ENCODE results near the gene CPZ. TPM values are rescaled to one million over a fixed set of nuclear protein-coding genes. Genes with fewer than 3 reads are reported as not detected.

The CPZ gene
- total RNA-seq, 1 donor from 2014 or later, result 0.27 TPM

DNA sequence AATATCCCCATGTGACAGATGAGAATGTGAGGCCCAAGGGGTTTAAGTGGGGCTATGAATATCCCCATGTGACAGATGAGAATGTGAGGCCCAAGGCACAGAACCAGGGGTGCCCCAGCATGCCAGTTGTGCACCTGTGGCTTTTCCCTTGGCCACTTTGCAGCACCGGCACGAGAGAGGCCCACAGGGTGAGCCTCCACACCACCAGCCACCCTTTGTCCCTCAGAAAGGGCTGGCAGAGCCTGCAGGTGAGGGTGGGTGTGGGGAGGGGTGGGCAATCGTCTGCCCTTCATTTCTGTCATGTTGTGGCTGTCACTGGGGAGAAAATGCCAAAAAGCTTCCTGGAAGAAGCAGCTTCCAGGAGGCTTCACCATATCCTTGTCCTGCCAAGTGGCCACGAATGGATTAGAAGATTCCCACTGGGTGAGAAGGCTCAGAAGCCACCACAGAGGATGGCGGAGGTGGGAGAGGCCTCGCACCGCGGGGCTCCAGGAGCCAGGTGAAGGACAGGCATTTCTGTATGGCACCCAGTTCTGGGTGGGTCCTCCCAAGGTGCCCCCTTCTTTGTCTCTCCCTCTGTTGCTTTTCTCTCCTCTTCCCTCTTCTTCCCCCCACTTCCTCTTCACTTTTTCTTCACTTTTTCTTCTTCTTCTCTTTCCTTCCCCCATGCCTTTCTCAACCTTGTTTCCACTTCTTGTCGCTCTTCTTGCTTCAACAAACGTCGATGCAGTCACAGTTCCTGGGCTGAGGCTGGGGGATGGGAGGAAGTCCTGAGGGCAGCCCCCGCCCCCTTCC, 12.8 kb upstream of the CPZ start:
- TF ChIP-seq, protein P1, sequence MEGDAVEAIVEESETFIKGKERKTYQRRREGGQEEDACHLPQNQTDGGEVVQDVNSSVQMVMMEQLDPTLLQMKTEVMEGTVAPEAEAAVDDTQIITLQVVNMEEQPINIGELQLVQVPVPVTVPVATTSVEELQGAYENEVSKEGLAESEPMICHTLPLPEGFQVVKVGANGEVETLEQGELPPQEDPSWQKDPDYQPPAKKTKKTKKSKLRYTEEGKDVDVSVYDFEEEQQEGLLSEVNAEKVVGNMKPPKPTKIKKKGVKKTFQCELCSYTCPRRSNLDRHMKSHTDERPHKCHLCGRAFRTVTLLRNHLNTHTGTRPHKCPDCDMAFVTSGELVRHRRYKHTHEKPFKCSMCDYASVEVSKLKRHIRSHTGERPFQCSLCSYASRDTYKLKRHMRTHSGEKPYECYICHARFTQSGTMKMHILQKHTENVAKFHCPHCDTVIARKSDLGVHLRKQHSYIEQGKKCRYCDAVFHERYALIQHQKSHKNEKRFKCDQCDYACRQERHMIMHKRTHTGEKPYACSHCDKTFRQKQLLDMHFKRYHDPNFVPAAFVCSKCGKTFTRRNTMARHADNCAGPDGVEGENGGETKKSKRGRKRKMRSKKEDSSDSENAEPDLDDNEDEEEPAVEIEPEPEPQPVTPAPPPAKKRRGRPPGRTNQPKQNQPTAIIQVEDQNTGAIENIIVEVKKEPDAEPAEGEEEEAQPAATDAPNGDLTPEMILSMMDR (IDR thresholded peaks at IDR 0.05; ENCODE audit: borderline replicate concordance), result no peak

DNA sequence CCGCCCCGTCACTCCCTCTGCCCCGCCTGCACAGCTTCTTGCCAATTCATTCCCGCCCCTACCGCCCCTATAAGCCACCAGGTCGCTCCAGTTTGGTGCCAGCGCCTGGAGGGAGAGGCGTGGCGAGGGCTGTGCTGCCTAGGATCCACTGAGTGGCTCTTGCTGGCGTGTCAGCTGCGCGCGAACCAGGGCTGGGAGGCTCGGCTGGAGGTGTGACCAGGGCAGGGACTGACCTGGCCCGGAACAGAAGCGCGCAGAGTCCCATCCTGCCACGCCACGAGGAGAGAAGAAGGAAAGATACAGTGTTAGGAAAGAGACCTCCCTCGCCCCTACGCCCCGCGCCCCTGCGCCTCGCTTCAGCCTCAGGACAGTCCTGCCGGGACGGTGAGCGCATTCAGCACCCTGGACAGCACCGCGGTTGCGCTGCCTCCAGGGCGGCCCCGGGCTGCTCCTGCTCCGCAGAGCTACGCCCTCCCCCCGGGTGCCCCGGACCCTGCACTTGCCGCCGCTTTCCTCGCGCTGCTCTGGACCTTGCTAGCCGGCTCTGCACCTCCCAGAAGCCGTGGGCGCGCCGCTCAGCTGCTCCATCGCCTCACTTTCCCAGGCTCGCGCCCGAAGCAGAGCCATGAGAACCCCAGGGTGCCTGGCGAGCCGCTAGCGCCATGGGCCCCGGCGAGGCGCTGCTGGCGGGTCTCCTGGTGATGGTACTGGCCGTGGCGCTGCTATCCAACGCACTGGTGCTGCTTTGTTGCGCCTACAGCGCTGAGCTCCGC, 12.1 kb upstream of the CPZ start, which contains the start of gene GPR78:
GPR78 (plus strand) TSS at position 72 of the 773 bp plus-strand sequence; CDS start at position 663, 591 bp downstream.
- peaks cover 89% of the 10 kb centered on the region for H3K27me3 ChIP-seq (ENCODE audit: low read depth)
- H3K4me1 ChIP-seq, result no peaks in the 10 kb centered on the region
- H3K9me3 ChIP-seq (replicated peaks), result no peaks in the 10 kb centered on the region
- no peaks in the 10 kb centered on the region for H3K36me3 ChIP-seq
- H3K4me3 ChIP-seq, result no peak within 1 kb of the TSS
- TF ChIP-seq, protein P1 (IDR thresholded peaks at IDR 0.05; ENCODE audit: borderline replicate concordance), result no peak
- peak; percentile 43 for DNase-seq
- intact Hi-C loops (cut with micrococcal nuclease), result no loop called here
- H3K27ac ChIP-seq (replicated peaks), result no peak within 1 kb of the TSS

More for the DNA sequence above, 12.8 kb upstream of the CPZ start:
- Histone ChIP-seq H3K27me3 (ENCODE audit: low read depth) (peaks cover 89% of the 10 kb centered on the region), H3K9me3 (replicated peaks) (no peaks in the 10 kb centered on the region), H3K4me1 (no peaks in the 10 kb centered on the region), H3K36me3 (no peaks in the 10 kb centered on the region), H3K27ac (replicated peaks) (no peak overlapping the region), H3K4me3 (no peak overlapping the region)
- no peak for DNase-seq
- intact Hi-C loops (cut with micrococcal nuclease), result no loop called here

DNA sequence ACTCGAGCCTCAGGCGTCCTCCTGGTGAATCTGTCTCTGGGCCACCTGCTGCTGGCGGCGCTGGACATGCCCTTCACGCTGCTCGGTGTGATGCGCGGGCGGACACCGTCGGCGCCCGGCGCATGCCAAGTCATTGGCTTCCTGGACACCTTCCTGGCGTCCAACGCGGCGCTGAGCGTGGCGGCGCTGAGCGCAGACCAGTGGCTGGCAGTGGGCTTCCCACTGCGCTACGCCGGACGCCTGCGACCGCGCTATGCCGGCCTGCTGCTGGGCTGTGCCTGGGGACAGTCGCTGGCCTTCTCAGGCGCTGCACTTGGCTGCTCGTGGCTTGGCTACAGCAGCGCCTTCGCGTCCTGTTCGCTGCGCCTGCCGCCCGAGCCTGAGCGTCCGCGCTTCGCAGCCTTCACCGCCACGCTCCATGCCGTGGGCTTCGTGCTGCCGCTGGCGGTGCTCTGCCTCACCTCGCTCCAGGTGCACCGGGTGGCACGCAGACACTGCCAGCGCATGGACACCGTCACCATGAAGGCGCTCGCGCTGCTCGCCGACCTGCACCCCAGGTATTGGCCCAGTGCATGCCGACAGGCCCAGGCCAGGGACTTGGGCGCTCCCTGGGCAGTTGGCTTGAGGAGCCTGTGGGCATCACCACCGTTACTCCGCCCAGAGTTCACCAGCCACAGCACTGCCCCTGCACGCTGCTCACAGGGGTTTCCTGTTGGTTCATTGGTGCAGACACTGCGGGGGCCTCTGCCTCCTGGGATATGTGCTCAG, 11.3 kb upstream of the CPZ start:
- peaks cover 97% of the 10 kb centered on the region for H3K27me3 ChIP-seq (ENCODE audit: low read depth)
- no peaks in the 10 kb centered on the region for H3K4me1 ChIP-seq
- no peak for DNase-seq
- no peak overlapping the region for H3K27ac ChIP-seq (replicated peaks)
- no peak overlapping the region for H3K4me3 ChIP-seq
- H3K36me3 ChIP-seq, result no peaks in the 10 kb centered on the region
- H3K9me3 ChIP-seq (replicated peaks), result no peaks in the 10 kb centered on the region
- TF ChIP-seq, protein P1 (IDR thresholded peaks at IDR 0.05; ENCODE audit: borderline replicate concordance), result no peak
- intact Hi-C loops (cut with micrococcal nuclease), result no loop called here

DNA sequence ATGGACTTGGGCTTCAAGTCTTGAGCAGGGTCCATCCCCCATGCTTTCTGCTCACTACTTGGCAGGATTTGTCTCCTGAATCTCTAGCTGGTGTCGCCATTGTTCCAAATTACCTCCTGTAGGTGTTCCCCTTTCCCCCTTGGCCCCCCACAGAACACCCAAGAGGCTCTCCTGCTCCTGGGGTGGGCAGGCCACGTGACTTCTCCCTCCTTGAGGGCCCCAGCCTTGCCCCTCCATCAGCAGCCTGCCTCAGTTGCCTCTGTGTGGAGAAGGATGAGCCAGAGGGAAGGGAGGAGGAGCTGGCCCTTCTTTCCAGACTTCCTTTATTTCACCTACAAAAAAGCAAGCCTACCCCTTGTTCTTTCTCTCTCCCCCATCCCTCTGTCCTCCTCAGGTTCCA, 10.5 kb upstream of the CPZ start:
- intact Hi-C loops (cut with micrococcal nuclease), result no loop called here
- no peaks in the 10 kb centered on the region for H3K4me1 ChIP-seq
- TF ChIP-seq, protein P1 (IDR thresholded peaks at IDR 0.05; ENCODE audit: borderline replicate concordance), result no peak
- H3K27ac ChIP-seq (replicated peaks), result no peak overlapping the region
- DNase-seq, result no peak
- H3K27me3 ChIP-seq (ENCODE audit: low read depth), result peaks cover 100% of the 10 kb centered on the region
- no peaks in the 10 kb centered on the region for H3K9me3 ChIP-seq (replicated peaks)
- H3K36me3 ChIP-seq, result no peaks in the 10 kb centered on the region
- no peak overlapping the region for H3K4me3 ChIP-seq

DNA sequence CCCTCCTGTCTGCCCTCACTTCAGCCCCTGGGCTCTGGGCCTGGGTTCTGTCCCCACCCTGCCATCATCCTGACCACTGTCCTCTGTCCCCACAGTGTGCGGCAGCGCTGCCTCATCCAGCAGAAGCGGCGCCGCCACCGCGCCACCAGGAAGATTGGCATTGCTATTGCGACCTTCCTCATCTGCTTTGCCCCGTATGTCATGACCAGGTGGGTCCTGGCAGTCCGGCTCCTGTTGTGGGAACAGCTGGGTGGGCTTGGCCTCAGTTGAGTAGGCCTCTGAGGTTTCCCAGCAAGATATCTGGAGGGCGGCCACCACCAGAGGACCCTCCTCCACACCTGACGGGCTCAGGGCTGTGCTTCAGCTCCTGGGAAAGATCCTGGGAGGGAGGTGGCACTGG, 10.1 kb upstream of the CPZ start:
- no peak overlapping the region for H3K27ac ChIP-seq (replicated peaks)
- no peaks in the 10 kb centered on the region for H3K4me1 ChIP-seq
- TF ChIP-seq, protein P1 (IDR thresholded peaks at IDR 0.05; ENCODE audit: borderline replicate concordance), result no peak
- H3K9me3 ChIP-seq (replicated peaks), result no peaks in the 10 kb centered on the region
- intact Hi-C loops (cut with micrococcal nuclease), result no loop called here
- H3K36me3 ChIP-seq, result no peaks in the 10 kb centered on the region
- no peak overlapping the region for H3K4me3 ChIP-seq
- peaks cover 100% of the 10 kb centered on the region for H3K27me3 ChIP-seq (ENCODE audit: low read depth)
- no peak for DNase-seq

Measured in left ventricle myocardium inferior (tissue), 1 donor.